LNCAP (cell line): Measurements from ENCODE around the gene PMM2.

Experiments used
- TF ChIP-seq, protein P1 (sequence below): fragments of 450-650 bp; IDR thresholded peaks from 2 replicates; pipeline ENCODE4 v1.5.1; 2017; ENCODE audit warnings: mild to moderate bottlenecking

The PMM2 gene

DNA sequence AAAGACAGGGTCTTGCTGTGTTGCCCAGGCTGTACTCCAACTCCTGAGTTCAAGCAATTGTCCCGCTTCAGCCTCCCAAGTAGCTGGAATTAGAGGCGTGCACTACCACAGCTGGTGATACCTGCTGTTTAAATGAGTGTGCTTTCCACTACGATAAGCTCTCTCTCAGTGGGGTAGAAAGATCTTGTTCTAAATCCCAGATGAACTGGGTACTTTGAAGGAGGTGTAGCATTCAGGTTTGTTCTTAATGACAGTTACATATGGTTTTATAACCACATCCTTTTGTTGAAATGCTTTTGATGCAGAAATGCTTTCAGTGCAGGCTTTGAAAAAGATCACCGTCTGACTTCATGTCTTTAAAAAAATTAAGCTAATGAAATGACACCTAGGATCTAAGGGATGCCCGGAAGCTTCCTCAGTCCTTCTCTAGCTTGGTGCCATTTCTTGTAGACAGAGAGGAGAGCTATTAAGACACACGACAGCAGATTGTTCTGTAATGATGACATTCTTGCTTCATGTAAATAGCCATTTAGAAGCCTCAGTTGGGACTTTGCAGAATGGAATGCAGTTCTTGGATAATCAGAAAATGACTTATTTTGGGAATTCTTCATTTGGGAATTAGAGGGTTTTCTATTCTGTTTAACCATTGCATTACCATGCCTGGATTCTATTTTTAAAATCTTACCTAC is 19.5 kb downstream of the PMM2 start:
- TF ChIP-seq, protein P1, sequence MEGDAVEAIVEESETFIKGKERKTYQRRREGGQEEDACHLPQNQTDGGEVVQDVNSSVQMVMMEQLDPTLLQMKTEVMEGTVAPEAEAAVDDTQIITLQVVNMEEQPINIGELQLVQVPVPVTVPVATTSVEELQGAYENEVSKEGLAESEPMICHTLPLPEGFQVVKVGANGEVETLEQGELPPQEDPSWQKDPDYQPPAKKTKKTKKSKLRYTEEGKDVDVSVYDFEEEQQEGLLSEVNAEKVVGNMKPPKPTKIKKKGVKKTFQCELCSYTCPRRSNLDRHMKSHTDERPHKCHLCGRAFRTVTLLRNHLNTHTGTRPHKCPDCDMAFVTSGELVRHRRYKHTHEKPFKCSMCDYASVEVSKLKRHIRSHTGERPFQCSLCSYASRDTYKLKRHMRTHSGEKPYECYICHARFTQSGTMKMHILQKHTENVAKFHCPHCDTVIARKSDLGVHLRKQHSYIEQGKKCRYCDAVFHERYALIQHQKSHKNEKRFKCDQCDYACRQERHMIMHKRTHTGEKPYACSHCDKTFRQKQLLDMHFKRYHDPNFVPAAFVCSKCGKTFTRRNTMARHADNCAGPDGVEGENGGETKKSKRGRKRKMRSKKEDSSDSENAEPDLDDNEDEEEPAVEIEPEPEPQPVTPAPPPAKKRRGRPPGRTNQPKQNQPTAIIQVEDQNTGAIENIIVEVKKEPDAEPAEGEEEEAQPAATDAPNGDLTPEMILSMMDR: no peak

DNA sequence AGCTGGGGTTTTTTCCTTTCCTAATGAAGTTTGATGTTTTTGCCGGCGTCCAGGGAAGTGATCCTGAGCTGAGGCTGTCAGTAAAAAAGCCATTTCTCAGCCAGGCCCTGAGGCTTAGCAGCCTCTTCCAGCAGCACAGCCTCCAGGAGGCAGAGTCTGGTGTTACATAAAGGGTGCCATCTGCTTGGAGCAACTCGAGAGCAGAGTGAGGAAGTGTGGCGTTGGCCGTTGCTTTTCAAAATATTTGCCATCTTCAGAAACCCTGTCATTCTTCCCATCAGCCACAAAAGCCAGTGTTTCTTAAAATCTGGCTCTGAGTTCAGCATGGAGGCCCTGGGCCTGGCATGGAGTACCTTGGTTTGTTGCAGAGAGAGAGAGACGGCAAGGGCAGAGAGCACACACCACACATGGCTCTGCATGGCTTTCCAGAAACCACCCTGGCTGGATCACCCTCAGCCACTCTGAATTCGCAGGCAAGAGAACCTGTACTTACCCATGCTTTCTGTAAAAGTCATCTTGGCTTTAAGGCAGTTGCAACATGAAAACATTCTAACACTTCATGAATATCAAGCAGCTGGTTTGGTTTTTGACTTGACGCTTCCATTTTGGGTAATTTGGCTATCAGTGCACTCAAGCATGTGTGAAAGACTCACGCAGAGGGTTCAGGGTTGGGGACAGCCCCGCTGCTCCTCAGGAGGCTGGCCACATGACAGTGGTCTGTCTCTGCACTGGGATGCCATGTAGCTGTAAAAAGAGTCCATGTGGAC is 21.0 kb downstream of the PMM2 start:
- TF ChIP-seq, protein P1: no peak

- TF ChIP-seq, protein P1: no peak
Observed at GRCh38 chr16:8819411-8820034, 21.9 kb downstream of the PMM2 start.

GRCh38 chr16:8822403-8822802 is 24.8 kb downstream of the PMM2 start:
- TF ChIP-seq, protein P1: no peak

DNA sequence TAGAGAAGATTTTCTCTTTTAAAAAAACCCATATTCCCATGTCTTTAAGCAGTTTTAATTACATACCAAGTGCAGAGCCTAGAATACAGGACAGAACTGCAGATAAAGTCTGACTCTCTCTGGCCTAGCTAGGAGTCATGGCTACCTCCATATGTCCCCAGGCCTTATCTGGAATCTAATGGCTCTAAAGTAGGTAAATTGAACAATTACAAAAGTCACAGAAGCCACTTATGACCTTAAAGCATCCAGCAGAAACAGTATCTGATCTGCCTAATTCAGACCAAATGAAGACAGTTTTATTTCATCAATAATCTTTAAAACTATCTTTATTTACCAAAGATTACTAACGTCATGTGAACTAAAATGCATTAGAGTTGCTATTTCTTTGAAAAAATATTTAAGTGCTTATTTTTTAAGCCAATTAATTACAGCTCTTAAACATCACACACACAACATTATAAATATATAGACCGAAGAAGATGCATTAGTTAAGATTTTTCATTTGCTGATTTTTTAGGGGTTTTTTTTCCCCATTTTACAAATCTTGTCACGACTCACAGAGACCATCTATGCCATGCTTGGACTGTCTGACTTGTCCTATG is 28.7 kb downstream of the PMM2 start:
- TF ChIP-seq, protein P1: no peak

- TF ChIP-seq, protein P1: no peak
Observed at GRCh38 chr16:8828541-8829165, 31.0 kb downstream of the PMM2 start.

DNA sequence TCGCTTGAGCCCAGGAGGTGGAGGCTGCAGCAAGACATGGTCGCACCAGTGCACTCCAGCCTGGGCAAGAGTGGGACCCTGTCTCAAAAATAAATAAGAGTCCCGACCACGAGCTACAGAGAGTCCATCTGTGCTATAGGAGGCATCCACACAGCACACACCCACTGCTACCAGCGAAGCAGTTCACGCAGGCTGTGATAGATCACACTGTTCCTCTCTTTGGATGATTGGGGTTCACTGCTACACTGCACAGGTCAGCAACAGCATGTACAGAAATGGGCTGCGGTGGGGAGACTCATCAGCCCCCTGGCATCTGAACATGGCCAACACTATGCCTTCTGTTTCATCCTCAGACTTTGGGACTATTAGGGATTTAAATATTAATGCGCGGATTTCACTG is 33.8 kb downstream of the PMM2 start:
- TF ChIP-seq, protein P1: no peak
